K562 (cell line): ENCODE data around the gene TALDO1. TPM values are rescaled to one million over a fixed set of nuclear protein-coding genes. Genes with fewer than 3 reads are reported as not detected.

ENCODE experiments used
- ADNP ChIP-seq: fragments of 200-800 bp; sonication (Bioruptor generic); IDR thresholded peaks from 2 replicates; pipeline ENCODE4 v1.6.1; 2016; ENCODE audit warnings: missing genetic modification characterization, missing compliant biosample characterization
- BHLHE40 ChIP-seq: IDR thresholded peaks from 2 replicates; pipeline ENCODE4 v1.6.1; 2011; ENCODE audit warnings: low read length, improper control_type of control experiment
- CCNT2 ChIP-seq: IDR thresholded peaks from 2 replicates; pipeline ENCODE4 v1.6.1; 2011; ENCODE audit warnings: borderline replicate concordance, low read depth, mild to moderate bottlenecking, moderate library complexity, mixed read lengths, low read length; ENCODE audit not compliant: insufficient read length; ENCODE audit errors: extremely low read depth
- FIP1L1 ChIP-seq: fragments of 200-400 bp; formaldehyde crosslinking; IDR thresholded peaks from 2 replicates; pipeline ENCODE4 v1.6.1; 2018; ENCODE audit warnings: mild to moderate bottlenecking, low read depth, low read length; ENCODE audit not compliant: poor library complexity, severe bottlenecking
- GATAD2B ChIP-seq: fragments of 450-650 bp; IDR thresholded peaks from 2 replicates; pipeline ENCODE4 v1.6.1; 2017; ENCODE audit warnings: mild to moderate bottlenecking, borderline replicate concordance
- ILF3 ChIP-seq: fragments of 450-650 bp; IDR thresholded peaks from 2 replicates; pipeline ENCODE4 v1.6.1; 2018; ENCODE audit warnings: antibody characterized with exemption, mild to moderate bottlenecking, moderate library complexity, borderline replicate concordance
- POLR2B ChIP-seq: fragments of 450-650 bp; IDR thresholded peaks from 2 replicates; pipeline ENCODE4 v1.6.1; 2018; ENCODE audit warnings: low read depth; ENCODE audit not compliant: partially characterized antibody
- SAP30 ChIP-seq: fragments of 200-600 bp; sonication (generic); IDR thresholded peaks from 2 replicates; pipeline ENCODE4 v1.6.1; 2012; ENCODE audit warnings: borderline replicate concordance, low read depth, mild to moderate bottlenecking, moderate library complexity, low read length, control low read depth, inconsistent platforms; ENCODE audit not compliant: insufficient read depth, poor library complexity, severe bottlenecking
- TOE1 ChIP-seq, 2 experiments: fragments of 450-650 bp in 1 of 2; sonication (generic) in 1 of 2; formaldehyde crosslinking in 1 of 2; IDR thresholded peaks; 2 replicates each; pipeline versions ENCODE4 v1.7.1 to v1.8.0; 2016 to 2022; ENCODE audit warnings: borderline replicate concordance in 2 of 2, mild to moderate bottlenecking in 2 of 2, antibody characterized with exemption in 1 of 2, inconsistent platforms in 1 of 2, low read depth in 1 of 2, missing genetic modification reagents in 1 of 2, moderate library complexity in 1 of 2
- ZBED1 ChIP-seq: IDR thresholded peaks from 2 replicates; pipeline ENCODE4 v1.6.1; 2014
- ZBTB40 ChIP-seq, 2 experiments: fragments of 450-650 bp in 1 of 2; sonication (generic) in 1 of 2; formaldehyde crosslinking in 1 of 2; IDR thresholded peaks; 2 replicates each; pipeline versions ENCODE4 v1.7.1 to v1.9.0; 2016 to 2022; ENCODE audit warnings: inconsistent platforms in 1 of 2, mild to moderate bottlenecking in 1 of 2, missing genetic modification reagents in 1 of 2
- ZNF217 ChIP-seq: sonication (generic); formaldehyde crosslinking; IDR thresholded peaks from 2 replicates; pipeline ENCODE4 v1.8.0; 2022; ENCODE audit warnings: mild to moderate bottlenecking, missing genetic modification reagents
- ZNF224 ChIP-seq: sonication (generic); formaldehyde crosslinking; IDR thresholded peaks from 2 replicates; pipeline ENCODE4 v1.8.0; 2022; ENCODE audit warnings: mild to moderate bottlenecking, missing genetic modification reagents
- polyA plus RNA-seq, 8 experiments: library from polyadenylated mRNA; depleted of rRNA in 4 of 8; stranded (reverse) in 5 of 8; unstranded in 3 of 8; fragments of >200 nt; fragmentation: Nextera tagmentation in 2 of 8; fragmentation: Illumina TruSeq in 1 of 8; extraction: Ambion mirVana in 2 of 8; extraction: Trizol in 1 of 8; gene quantifications; 2 replicates each; pipeline versions ENCODE4 v1.2.1 to v1.2.3, GENCODE V29; 2011 to 2014; ENCODE audit warnings: inconsistent platforms in 1 of 8, missing spikeins in 1 of 8
- total RNA-seq, 7 experiments: library from RNA; depleted of rRNA in 6 of 7; stranded (reverse); fragments of >200 nt in 6 of 7; fragmentation: Illumina TruSeq in 2 of 7; extraction: Trizol in 2 of 7; gene quantifications; 2 replicates each; pipeline versions ENCODE4 v1.2.1 to v1.2.3, GENCODE V29; 2011 to 2021; ENCODE audit warnings: low replicate concordance in 1 of 7
- TF ChIP-seq, protein P1 (sequence below): conservative IDR thresholded peaks from 2 replicates; pipeline ENCODE4 v1.6.1; 2011; ENCODE audit warnings: low read depth, mild to moderate bottlenecking, low read length; ENCODE audit not compliant: control insufficient read depth

The TALDO1 gene
- total and polyA plus RNA-seq, 9 of the 15 experiments (the other 6 are each of a cell fraction or from before 2014, with no cell fraction given): 260 to 541 (median 441) TPM

DNA sequence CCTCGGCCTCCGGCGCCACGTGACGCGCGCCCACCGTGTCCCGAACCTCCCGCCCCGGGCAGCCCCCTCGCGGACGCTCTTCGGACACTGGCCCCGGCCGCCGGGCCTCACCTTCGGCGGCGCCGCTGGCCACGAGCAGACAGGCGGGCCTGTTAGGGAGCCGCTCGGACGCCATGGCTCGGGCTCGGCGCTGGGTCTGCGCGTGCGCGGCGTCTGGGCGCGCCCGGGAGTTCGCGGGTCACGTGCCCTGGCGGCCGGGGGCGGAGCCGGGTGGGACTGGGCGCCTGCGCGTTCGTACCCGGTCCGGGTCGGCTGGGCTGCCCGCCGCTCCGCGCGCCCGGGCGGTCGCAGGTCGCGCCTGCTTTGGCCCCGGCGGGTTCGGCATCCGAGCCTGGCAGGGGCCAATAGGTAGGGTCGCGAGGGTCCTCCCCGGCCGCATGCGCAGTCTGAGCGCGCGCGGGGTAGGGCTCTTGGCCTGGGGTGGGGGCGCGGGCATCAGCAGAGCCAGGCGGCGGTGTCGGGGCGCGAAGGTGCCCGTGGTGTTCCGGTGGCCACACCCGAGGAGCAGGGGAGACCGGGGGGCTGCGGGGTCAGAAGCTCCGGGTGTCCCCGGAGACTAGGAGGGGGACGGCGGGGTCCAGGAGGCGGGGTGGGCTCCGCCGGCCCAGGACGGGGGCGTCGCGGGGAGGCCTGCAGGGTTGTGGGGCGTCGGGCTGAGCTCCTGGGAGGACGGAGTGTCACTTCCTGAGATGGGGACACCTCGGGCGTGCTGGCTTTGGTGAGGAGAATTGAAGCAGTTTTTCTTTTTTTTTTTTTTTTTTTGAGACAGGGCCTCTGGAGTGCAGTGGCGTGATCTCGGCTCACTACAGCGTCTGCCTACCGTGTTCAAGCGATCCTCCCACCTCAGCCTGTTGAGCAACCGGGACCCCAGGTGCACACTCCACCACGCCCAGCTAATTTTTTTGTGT is 30.3 kb downstream of the TALDO1 start, which contains the start of gene GATD1 (continued):
- TF ChIP-seq TOE1 (IDR thresholded peaks at IDR 0.05; ENCODE audit: borderline replicate concordance) (no peak), TOE1 (CRISPR knock-in tag; IDR thresholded peaks at IDR 0.05; ENCODE audit: borderline replicate concordance, low read depth) (no peak), CCNT2 (peak; percentile 63), ZBED1 (no peak), ILF3 (peak; percentile 78; the same call in 1 of the 2 replicates), ZNF217 (CRISPR knock-in tag) (no peak), ADNP (tag) (no peak), GATAD2B (peak; percentile 90), SAP30 (peak; percentile 70), ZBTB40 (IDR thresholded peaks at IDR 0.05) (peak; percentile 54; the same call in 1 of the 2 replicates), ZBTB40 (CRISPR knock-in tag; IDR thresholded peaks at IDR 0.05) (no peak), ZNF224 (CRISPR knock-in tag) (no peak), FIP1L1 (peak; percentile 7), BHLHE40 (peak; percentile 96), POLR2B (peak; percentile 61)
- TF ChIP-seq, protein P1, sequence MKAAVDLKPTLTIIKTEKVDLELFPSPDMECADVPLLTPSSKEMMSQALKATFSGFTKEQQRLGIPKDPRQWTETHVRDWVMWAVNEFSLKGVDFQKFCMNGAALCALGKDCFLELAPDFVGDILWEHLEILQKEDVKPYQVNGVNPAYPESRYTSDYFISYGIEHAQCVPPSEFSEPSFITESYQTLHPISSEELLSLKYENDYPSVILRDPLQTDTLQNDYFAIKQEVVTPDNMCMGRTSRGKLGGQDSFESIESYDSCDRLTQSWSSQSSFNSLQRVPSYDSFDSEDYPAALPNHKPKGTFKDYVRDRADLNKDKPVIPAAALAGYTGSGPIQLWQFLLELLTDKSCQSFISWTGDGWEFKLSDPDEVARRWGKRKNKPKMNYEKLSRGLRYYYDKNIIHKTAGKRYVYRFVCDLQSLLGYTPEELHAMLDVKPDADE: peak; percentile 68; the same call in 1 of the 2 replicates
